Measurements from ENCODE around the gene SETD2. TPM values are rescaled to one million over a fixed set of nuclear protein-coding genes. Genes with fewer than 3 reads are reported as not detected.
"Not testable (repeated sequence)": the region's sequence is repeated elsewhere in the genome, so short reads cannot be mapped to it uniquely, and the experiment has no call there.

Gene SETD2
- total and polyA plus RNA-seq, 4 donors, result 12.9 to 62.5 (median 33.5) TPM

DNA sequence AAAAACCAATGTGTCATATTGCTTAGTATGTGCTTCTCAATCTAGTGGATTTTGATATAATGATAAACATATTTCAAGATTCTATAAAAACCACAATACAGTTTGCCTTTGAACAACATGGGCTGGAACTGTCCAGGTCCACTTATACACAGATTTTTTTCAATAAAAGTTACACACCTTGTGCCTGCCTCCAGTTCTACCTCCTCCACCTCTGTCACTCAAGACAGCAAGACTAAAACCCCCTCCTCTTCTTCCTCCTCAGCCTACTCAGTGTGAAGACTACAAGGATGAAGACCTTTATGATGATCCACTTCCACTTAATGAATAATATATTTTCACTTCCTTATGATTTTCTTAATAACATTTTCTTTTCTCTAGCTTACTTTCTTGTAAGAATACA lies 5.7 kb downstream of the SETD2 start:
- H3K36me3 ChIP-seq (ENCODE audit: control insufficient read depth in 1 of 2, insufficient read depth in 2 of 2, low read length in 1 of 2), result no peaks in the 10 kb centered on the region
- ATAC-seq (ENCODE audit: low FRiP score) (no peak), DNase-seq (no peak)
- no peak overlapping the region for H3K27ac ChIP-seq (ENCODE audit: low read depth in 1 of 2, low read length in 2 of 2)
- intact Hi-C loops (cut with DNase I), result no loop called here
- no peak overlapping the region for H3K4me3 ChIP-seq (ENCODE audit: low read length in 2 of 2)
- peaks cover 4 to 15% of the 10 kb centered on the region in 2 donors for H3K4me1 ChIP-seq (ENCODE audit: control insufficient read depth in 1 of 2, insufficient read depth in 2 of 2, low read length in 2 of 2)
- no peaks in the 10 kb centered on the region for H3K27me3 ChIP-seq (ENCODE audit: control insufficient read depth in 1 of 2, insufficient read depth in 2 of 2, low read length in 1 of 2)
- H3K9me3 ChIP-seq (ENCODE audit: control insufficient read depth, low read length), result no peaks in the 10 kb centered on the region

DNA sequence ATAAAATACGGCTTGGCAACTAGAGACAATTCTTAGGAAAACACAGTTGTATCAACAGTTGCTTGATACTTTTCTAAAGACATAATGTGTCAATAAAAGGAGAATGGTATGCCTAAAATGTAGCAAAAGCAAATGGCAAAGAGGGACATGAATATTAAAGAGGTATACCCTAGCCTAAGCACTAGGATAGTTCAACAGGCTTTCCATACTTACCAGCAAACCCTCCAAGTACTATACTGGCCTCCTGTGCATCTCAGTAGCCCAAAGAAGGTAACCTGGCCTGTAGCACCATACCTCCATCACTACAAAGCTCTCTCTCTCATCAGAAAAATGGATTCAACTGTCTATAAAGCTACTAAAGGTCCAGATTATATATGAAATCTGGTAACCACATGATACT lies 7.5 kb downstream of the SETD2 start:
- H3K4me1 ChIP-seq (ENCODE audit: control insufficient read depth in 1 of 2, insufficient read depth in 2 of 2, low read length in 2 of 2), result peaks cover 4 to 11% of the 10 kb centered on the region in 2 donors
- ATAC-seq (ENCODE audit: low FRiP score), result no peak
- no peaks in the 10 kb centered on the region for H3K36me3 ChIP-seq (ENCODE audit: control insufficient read depth in 1 of 2, insufficient read depth in 2 of 2, low read length in 1 of 2)
- no peaks in the 10 kb centered on the region for H3K9me3 ChIP-seq (ENCODE audit: control insufficient read depth, low read length)
- intact Hi-C loops (cut with DNase I), result no loop called here
- DNase-seq, result no peak
- no peaks in the 10 kb centered on the region for H3K27me3 ChIP-seq (ENCODE audit: control insufficient read depth in 1 of 2, insufficient read depth in 2 of 2, low read length in 1 of 2)
- no peak overlapping the region for H3K27ac ChIP-seq (ENCODE audit: low read depth in 1 of 2, low read length in 2 of 2)
- H3K4me3 ChIP-seq (ENCODE audit: low read length in 2 of 2), result no peak overlapping the region
- WGBS, 2 donors, result 3 to 9% methylated on average over 1 of the region's 1 CpG

DNA sequence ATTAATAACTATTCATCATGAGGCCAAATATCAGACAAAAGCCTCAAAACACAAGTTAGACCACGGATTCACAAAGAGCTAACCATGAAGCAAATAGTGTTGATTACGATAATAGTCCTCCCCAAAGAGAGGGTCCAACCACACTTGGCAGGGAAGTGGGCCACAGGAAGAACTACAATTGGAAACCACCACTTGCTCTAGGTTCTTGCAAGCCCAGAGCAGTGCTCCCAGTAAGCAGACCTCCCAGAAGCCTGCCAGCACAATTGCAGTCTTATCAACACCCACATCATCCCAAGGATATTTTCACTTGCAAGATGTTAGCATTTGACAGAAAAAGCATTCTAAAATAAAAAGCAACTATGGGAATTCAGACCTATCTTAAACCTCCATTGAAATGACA lies 11.3 kb downstream of the SETD2 start:
- Histone ChIP-seq H3K4me1 (ENCODE audit: control insufficient read depth in 1 of 2, insufficient read depth in 2 of 2, low read length in 2 of 2) (peaks cover 0 to 4% of the 10 kb centered on the region in 2 donors), H3K4me3 (ENCODE audit: low read length in 2 of 2) (no peak overlapping the region), H3K27me3 (ENCODE audit: control insufficient read depth in 1 of 2, insufficient read depth in 2 of 2, low read length in 1 of 2) (no peaks in the 10 kb centered on the region), H3K27ac (ENCODE audit: low read depth in 1 of 2, low read length in 2 of 2) (no peak overlapping the region), H3K9me3 (ENCODE audit: control insufficient read depth, low read length) (no peaks in the 10 kb centered on the region), H3K36me3 (ENCODE audit: control insufficient read depth in 1 of 2, insufficient read depth in 2 of 2, low read length in 1 of 2) (no peaks in the 10 kb centered on the region)
- intact Hi-C loops (cut with DNase I), result no loop called here
- DNase-seq (no peak), ATAC-seq (ENCODE audit: low FRiP score) (no peak)
- WGBS, 2 donors, result 67 to 71% methylated on average over 2 of the region's 2 CpGs

DNA sequence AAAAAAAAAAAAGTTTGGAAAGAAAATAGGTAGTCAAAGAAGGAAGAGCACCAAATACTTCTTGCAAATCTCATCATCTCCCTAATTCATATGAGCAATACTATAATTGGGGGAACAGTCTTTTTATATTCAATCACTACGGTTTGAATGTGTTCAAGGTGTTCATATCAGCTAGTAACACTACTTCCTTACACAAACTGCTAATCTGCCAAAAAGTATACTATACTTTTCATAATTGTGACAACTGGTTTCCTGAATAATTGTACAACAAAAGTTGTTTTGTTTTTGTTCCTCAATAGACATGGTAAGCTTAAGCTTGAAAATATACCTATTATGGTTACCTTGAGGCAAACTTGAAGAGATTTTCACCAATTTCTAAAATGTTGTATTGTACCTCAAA lies 12.1 kb downstream of the SETD2 start:
- H3K27me3 ChIP-seq (ENCODE audit: control insufficient read depth in 1 of 2, insufficient read depth in 2 of 2, low read length in 1 of 2), result no peaks in the 10 kb centered on the region
- intact Hi-C loops (cut with DNase I), result no loop called here
- H3K27ac ChIP-seq (ENCODE audit: low read depth in 1 of 2, low read length in 2 of 2), result no peak overlapping the region
- H3K36me3 ChIP-seq (ENCODE audit: control insufficient read depth in 1 of 2, insufficient read depth in 2 of 2, low read length in 1 of 2), result no peaks in the 10 kb centered on the region
- DNase-seq (no peak), ATAC-seq (ENCODE audit: low FRiP score) (no peak)
- peaks cover 0 to 3% of the 10 kb centered on the region in 2 donors for H3K4me1 ChIP-seq (ENCODE audit: control insufficient read depth in 1 of 2, insufficient read depth in 2 of 2, low read length in 2 of 2)
- H3K4me3 ChIP-seq (ENCODE audit: low read length in 2 of 2), result no peak overlapping the region
- no peaks in the 10 kb centered on the region for H3K9me3 ChIP-seq (ENCODE audit: control insufficient read depth, low read length)
- WGBS, 2 donors, result 71 to 74% methylated on average over 1 of the region's 1 CpG

DNA sequence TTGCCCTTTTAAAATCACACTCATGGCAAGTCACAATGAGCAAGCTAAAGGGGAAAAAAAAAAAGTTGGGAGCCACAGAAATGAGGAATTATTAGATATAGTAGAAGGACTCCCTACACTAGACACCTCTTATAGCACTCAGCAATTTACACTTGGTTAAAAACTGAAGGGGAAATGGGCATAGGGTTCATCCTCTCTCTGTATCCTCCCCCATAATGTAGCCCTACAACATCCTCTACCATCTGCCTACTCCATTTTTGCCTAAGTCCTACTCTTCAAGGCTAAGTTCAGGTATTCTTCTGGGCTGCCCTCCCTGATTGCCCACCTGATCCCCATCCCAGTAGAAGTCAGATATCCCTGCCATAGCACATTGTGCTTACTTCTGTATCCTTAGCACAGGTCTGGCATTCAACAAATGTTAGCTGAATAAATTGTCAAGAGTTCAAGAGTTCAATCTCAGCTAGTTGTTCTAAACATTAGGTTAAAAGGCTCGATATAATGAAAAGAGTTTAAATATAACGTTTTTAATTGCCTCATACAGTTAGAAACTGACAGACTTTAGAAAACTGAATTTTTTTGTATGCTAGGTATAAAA lies 14.5 kb downstream of the SETD2 start:
- Histone ChIP-seq H3K27me3 (ENCODE audit: control insufficient read depth in 1 of 2, insufficient read depth in 2 of 2, low read length in 1 of 2) (no peaks in the 10 kb centered on the region), H3K27ac (ENCODE audit: low read depth in 1 of 2, low read length in 2 of 2) (no peak overlapping the region), H3K4me1 (ENCODE audit: control insufficient read depth in 1 of 2, insufficient read depth in 2 of 2, low read length in 2 of 2) (peaks cover 0 to 2% of the 10 kb centered on the region in 2 donors), H3K9me3 (ENCODE audit: control insufficient read depth, low read length) (no peaks in the 10 kb centered on the region), H3K4me3 (ENCODE audit: low read length in 2 of 2) (no peak overlapping the region), H3K36me3 (ENCODE audit: control insufficient read depth in 1 of 2, insufficient read depth in 2 of 2, low read length in 1 of 2) (no peaks in the 10 kb centered on the region)
- DNase-seq, result no peak
- WGBS, 2 donors, result 4 to 12% methylated on average over 2 of the region's 2 CpGs
- ATAC-seq (ENCODE audit: low FRiP score), result no peak
- intact Hi-C loops (cut with DNase I), result no loop called here

DNA sequence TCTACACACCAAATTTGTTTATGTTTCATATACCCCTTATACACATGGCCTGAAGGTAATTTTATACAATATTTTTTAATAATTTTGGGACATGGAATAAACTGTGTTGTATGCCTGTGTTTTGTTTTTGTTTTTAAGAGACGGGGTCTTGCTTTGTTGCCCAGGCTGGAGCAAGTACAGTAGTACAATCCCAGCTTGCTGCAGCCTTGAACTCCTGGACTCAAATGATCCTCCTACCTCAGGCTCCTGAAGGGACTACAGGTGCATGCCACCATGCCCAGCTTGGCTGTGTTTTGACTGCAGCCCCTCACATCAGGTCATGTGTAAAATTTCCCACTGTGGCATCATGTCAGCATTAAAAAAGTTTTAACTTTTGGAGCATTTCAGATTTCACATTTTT lies 18.6 kb downstream of the SETD2 start:
- WGBS, 2 donors, result 94% methylated on average over 1 of the region's 1 CpG
- intact Hi-C loops (cut with DNase I), result no loop called here
- ATAC-seq (ENCODE audit: low FRiP score) (no peak), DNase-seq (no peak)
- H3K27ac ChIP-seq (ENCODE audit: low read depth in 1 of 2, low read length in 2 of 2), result no peak overlapping the region
- H3K4me1 ChIP-seq (ENCODE audit: control insufficient read depth in 1 of 2, insufficient read depth in 2 of 2, low read length in 2 of 2), result peaks cover 2 to 3% of the 10 kb centered on the region in 2 donors
- H3K27me3 ChIP-seq (ENCODE audit: control insufficient read depth in 1 of 2, insufficient read depth in 2 of 2, low read length in 1 of 2), result no peaks in the 10 kb centered on the region
- no peak overlapping the region for H3K4me3 ChIP-seq (ENCODE audit: low read length in 2 of 2)
- no peaks in the 10 kb centered on the region for H3K9me3 ChIP-seq (ENCODE audit: control insufficient read depth, low read length)
- no peaks in the 10 kb centered on the region for H3K36me3 ChIP-seq (ENCODE audit: control insufficient read depth in 1 of 2, insufficient read depth in 2 of 2, low read length in 1 of 2)

DNA sequence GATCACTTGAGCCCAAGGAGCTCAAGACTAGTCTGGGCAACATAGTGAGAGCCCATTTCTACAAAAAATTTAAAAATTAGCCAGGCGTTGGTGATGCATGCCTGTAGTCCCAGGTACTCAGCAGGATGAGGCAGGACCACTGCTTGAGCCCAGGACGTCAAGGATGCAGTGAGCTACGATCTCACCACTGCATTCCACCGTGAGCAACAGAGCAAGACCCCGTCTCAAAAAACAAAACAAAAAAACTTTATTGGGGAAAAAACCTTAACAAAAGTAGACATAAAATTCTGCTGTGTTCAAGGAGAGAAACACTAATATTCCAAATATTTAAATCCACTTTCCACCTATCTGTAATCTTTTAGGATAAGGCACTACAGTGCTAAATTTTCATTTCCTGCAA lies 20.8 kb downstream of the SETD2 start:
- DNase-seq (no peak), ATAC-seq (ENCODE audit: low FRiP score) (no peak)
- H3K27ac ChIP-seq (ENCODE audit: low read depth in 1 of 2, low read length in 2 of 2), result no peak overlapping the region
- intact Hi-C loops (cut with DNase I), result no loop called here
- H3K4me3 ChIP-seq (ENCODE audit: low read length in 2 of 2), result no peak overlapping the region
- no peaks in the 10 kb centered on the region for H3K9me3 ChIP-seq (ENCODE audit: control insufficient read depth, low read length)
- WGBS, 2 donors, result 88% methylated on average over 5 of the region's 5 CpGs
- H3K36me3 ChIP-seq (ENCODE audit: control insufficient read depth in 1 of 2, insufficient read depth in 2 of 2, low read length in 1 of 2), result no peaks in the 10 kb centered on the region
- H3K27me3 ChIP-seq (ENCODE audit: control insufficient read depth in 1 of 2, insufficient read depth in 2 of 2, low read length in 1 of 2), result no peaks in the 10 kb centered on the region
- peaks cover 2 to 6% of the 10 kb centered on the region in 2 donors for H3K4me1 ChIP-seq (ENCODE audit: control insufficient read depth in 1 of 2, insufficient read depth in 2 of 2, low read length in 2 of 2)

DNA sequence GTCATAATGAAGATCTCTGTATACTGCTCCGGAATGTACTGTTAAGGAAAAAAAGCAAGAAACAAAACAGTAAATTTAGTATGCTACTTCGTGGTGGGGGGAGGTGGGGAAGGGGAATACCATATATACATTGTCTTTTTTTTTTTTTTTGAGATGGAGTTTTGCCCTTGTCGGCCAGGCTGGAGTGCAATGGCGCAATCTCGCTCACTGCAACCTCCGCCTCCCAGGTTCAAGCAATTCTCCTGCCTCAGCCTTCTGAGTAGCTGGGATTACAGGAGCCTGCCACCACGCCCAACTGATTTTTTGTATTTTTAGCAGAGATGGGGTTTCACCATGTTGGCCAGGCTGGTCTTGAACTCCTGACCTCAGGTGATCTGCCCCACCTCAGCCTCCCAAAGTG lies 21.4 kb downstream of the SETD2 start:
- H3K36me3 ChIP-seq (ENCODE audit: control insufficient read depth in 1 of 2, insufficient read depth in 2 of 2, low read length in 1 of 2); H3K4me1 ChIP-seq (ENCODE audit: control insufficient read depth in 1 of 2, insufficient read depth in 2 of 2, low read length in 2 of 2); H3K4me3 ChIP-seq (ENCODE audit: low read length in 2 of 2); H3K9me3 ChIP-seq (ENCODE audit: control insufficient read depth, low read length); intact Hi-C loops (cut with DNase I); DNase-seq; H3K27me3 ChIP-seq (ENCODE audit: control insufficient read depth in 1 of 2, insufficient read depth in 2 of 2, low read length in 1 of 2); H3K27ac ChIP-seq (ENCODE audit: low read depth in 1 of 2, low read length in 2 of 2); ATAC-seq (ENCODE audit: low FRiP score): not testable (repeated sequence)
- WGBS, 2 donors, result 93 to 94% methylated on average over 7 of the region's 7 CpGs

DNA sequence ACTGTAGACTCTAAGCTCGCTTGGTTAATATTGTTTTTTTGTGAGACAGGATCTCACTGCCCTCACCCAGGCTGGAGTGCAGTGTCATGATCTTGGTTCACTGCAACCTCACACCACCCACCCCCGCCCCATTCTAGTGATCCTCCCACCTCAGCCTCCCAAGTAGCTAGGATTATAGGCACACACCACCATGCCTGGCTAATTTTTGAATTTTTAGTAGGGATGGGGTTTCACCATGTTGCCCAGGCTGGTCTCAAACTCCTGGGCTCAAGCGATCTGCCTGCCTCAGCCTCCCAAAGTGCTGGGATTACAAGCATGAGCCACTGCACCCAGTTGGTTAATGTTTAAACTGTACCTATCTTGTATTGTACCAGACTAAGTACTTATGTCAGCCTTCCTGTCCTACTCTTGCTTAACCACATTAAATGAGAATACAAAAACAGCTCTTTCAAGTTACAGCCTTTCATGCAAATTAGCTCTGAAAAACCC lies 22.9 kb downstream of the SETD2 start:
- WGBS, 2 donors, result 94 to 97% methylated on average over 3 of the region's 3 CpGs
- H3K27ac ChIP-seq (ENCODE audit: low read depth in 1 of 2, low read length in 2 of 2); ATAC-seq (ENCODE audit: low FRiP score); H3K27me3 ChIP-seq (ENCODE audit: control insufficient read depth in 1 of 2, insufficient read depth in 2 of 2, low read length in 1 of 2); H3K4me1 ChIP-seq (ENCODE audit: control insufficient read depth in 1 of 2, insufficient read depth in 2 of 2, low read length in 2 of 2); DNase-seq; H3K9me3 ChIP-seq (ENCODE audit: control insufficient read depth, low read length); H3K4me3 ChIP-seq (ENCODE audit: low read length in 2 of 2); H3K36me3 ChIP-seq (ENCODE audit: control insufficient read depth in 1 of 2, insufficient read depth in 2 of 2, low read length in 1 of 2); intact Hi-C loops (cut with DNase I): not testable (repeated sequence)

Measured in aorta (tissue), 5 donors.